Pons (tissue), 1 donor: Measurements from ENCODE around the gene EEPD1.

Source experiments
- DNase-seq: peaks from one replicate; pipeline ENCODE4 v3.0.0-alpha.2; 2016; ENCODE audit warnings: low spot score

The EEPD1 gene

DNA sequence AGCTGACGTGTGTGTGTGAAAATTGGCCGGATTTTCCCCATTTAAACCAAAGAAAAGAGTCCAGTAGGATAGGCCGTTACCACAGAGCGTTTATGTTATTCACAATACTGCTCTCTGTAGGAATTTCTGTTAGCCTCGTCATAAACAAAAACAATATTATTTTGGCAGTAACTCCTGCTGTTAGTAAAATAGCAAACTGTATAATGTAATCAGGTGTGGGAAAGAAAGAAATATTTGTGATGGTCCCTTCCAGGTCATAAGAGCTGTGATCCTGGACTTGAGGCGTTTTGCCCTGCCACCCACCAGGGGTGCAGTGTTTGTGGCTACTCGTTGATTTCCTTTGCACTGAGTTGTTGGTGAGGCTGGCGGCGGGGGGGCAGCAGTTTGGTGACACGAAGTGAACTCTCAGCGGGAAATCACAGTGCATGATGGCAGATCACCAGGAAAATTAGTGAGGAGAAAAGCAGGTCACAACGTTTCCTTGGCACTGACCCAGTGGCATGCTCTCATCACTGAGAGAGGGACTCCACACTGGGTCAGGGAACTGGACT lies 2.8 kb downstream of the EEPD1 start:
- peak; percentile 66 for DNase-seq

DNA sequence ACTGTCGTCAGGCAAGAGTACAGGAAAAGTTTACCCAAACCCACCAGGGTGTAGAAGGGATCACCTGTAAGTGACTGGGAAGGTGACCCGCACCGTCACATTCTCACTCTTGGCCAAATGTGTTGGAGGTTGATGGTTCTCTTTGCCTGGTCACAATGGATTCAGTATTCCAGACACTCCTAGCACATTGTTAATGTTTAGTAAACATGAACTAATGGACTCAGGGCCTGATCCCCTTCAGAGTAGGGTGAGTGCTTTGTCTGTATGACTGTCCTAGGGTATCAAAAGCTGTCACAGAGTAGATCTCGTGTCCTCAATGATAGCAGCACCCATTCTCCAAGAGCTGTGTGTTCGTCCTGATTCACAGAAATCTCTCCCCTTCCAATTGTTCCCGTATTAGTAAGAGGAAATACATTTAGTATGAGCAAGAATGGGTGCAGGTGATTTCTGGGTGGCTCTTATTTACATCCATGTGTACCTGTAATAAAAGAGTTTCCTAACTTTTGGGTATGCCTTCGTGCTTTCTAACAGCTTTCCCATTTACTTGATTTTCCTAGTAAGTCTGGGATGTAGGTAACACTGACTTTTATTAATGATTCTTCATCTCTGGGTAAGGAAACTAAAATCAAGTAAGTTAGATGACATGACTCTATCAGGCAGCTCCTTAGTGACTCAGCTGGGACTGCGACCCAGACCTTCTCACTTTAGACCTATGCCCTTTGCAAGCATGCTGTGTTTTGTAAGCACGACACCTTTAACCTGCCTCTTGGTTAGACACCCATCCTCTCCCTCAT lies 4.7 kb downstream of the EEPD1 start:
- no peak for DNase-seq

DNA sequence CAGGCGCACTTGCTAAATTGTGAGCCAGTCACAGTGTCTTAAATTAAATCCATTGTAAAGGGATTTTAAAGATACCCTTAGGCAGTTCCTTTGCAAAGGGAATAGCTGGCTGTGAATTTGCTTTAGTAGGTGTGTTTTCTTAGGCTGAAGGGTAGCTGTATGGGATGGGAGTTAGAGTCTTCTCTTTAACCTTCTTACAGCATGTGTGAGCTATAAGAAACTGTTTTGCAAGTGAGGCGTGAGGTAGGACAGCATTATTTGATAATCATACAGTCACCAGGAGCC lies 5.2 kb downstream of the EEPD1 start:
- no peak for DNase-seq

DNA sequence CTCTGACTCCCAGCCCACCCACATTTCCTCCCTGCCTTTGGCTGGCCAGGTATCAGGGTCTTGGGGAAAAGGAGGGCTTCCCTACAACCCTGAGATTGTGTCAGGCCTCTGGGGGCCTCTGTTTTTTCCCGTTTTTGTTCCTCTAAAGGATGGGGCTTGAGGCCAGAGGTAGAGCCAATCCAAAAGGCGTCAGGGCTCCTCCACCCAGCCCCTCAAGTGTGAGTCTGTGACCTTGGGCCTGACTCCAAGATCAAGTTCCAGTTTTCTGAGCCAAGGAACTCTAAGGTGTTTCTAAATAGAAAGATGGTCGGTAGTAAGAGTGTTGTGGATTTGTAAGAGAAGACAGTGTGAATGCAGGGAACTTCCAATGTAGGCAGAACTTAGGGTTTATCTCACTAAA lies 6.6 kb downstream of the EEPD1 start:
- no peak for DNase-seq

DNA sequence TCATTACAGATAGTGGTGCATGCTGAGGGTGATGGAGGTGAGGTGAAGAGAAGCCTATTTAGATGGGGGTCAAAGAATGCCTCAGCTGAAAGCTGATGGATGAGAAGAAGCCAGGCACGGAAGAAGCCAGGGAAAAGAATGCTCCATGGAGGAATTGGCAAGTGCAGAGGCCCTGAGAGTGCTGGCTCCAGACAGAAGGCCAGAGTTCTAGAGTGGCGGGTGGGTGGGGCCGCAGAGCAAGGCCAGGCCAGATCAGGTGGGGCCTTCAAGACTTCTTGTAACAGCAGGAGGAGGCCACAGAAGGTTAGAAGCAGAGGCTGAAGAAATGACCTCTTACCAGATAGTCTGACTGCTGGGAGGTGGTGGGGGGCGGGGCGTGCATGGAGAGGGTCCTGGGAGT lies 7.3 kb downstream of the EEPD1 start:
- no peak for DNase-seq

DNA sequence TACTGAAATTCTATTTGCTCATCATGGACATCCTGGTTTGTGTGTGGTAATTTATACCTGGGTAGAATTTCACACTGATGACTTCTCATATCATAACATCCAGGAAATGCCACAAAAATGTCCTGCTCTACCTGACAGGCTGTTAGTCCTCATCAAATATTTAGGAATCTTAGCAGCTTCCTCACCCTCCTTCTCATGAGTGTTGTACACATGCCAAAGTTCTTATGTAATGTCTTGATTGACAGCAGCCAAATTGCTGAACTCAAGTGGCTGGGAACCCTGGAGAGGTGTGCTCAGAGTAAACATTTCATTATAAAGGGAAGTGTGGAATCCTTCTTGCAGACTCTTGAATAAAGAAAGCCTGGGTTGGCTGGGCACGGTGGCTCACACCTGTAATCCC lies 8.9 kb downstream of the EEPD1 start:
- DNase-seq, result no peak

DNA sequence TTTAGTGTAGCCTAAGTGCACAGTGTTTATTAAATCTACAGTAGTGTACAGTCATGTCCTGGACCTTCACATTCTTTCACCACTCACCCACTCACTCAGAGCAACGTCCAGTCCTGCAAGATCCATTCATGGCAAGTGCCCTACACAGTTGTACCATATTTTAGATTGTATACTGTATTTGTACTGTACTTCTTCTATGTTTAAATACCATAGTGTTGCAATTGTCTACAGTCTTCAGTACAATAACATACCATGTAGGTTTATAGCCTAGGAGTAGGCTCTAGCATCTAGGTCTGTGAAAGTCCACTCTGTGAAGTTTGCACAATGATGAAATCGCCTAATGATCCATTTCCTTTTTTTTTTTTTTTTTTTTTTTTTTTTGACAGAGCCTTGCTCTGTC lies 12.0 kb downstream of the EEPD1 start:
- no peak for DNase-seq

DNA sequence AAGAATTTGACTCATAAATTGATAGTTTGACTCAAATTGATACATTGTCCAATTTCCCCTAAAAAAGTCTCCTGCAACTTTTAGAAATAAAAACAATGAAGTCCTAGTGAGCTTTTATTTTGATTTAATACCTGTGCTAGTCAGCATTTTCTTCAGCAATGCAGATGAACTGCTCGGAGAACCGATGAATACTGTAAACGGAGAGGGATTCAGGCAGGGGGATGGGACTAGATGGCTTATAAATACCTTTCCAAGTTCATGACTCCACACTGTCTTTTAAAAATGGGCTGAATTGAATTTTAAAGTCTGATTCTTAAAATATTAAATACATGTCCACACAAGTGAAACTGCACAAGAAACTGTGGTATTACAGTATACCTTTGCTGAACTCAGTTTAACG lies 12.7 kb downstream of the EEPD1 start:
- DNase-seq, result no peak

DNA sequence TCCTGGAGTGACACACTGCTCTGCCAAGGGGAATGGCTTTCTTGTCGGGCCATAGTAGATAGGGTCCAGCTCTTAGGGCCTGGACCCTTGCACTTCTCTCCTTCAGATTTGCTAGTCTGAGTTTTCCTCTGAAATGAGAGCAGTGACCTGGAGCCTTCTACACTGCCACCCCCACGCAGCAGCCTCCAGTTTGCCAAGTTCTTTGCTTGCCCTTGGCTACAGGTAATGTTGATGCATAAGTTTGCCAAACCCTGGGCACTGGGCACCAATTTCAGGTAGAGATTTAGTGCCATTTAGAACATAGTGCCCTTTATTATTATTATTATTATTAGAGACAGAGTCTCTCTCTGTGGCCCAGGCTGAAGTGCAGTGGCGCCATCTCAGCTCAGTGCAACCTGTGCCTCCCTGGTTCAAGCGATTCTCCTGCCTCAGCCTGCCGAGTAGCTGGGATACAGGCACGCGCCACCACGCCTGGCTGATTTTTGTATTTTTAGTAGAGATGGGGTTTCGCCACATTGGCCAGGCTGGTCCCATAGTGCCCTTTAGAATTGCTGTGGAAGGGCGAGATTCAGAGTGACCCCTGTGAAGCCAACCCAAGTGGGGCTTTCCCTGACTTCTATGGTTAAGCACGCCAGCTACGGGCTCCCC lies 14.5 kb downstream of the EEPD1 start:
- DNase-seq, result no peak

DNA sequence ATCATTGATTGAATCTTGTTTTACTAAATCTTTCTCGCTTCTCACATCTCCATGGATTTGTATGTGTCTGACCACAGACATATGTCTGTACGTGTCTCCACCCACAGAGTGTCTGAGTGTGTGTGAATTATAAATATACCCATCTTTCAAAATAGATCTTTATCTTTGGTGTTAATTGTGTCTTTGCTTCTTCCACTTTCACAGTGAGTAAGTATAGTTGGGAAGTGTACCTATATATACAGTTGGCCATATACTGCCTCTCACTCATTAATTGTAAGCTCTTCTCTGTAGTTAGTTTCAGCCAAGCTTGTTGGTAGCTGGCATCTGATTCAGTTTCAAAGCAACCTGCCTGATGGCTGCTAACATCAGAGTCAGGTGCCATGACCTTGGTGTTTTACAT lies 18.4 kb downstream of the EEPD1 start:
- no peak for DNase-seq

DNA sequence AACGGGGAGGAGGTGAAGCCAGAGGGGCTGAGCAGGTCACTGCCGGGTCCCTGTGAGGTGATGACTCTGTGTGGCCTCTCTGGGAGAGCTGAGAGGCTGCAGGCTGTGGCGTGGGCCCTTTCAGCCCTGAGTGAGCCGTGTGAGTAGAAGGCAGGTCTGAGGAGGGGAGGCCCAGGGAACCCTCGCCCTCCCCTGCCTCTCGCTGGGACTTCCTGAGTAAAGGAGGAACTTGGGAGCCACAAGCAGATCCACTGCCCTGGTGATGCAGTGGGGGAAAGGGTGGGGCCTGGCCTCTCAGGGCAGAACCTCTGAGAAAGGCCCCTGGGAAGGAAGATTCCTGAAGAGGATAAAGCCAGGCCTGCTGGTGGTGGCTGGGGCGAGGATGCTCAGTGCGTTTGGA lies 22.8 kb downstream of the EEPD1 start:
- no peak for DNase-seq

DNA sequence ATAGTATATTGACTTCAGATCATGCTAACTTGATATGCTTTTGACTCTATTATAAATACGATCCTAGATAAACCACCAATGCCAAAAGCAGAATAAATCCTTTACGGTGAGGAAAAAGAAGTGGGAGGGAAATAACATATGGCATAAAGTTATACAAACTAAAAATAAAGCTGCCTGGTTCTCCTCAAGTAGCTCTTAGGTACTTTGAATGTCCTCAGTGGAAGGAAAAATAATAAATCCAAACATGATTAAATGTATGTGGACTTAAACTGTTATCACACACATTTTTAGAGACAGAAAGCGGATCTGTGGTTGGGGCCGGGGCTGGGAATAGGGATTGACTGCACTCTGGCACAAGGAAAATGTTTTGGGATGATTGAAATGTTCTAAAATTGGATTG lies 23.6 kb downstream of the EEPD1 start:
- no peak for DNase-seq

DNA sequence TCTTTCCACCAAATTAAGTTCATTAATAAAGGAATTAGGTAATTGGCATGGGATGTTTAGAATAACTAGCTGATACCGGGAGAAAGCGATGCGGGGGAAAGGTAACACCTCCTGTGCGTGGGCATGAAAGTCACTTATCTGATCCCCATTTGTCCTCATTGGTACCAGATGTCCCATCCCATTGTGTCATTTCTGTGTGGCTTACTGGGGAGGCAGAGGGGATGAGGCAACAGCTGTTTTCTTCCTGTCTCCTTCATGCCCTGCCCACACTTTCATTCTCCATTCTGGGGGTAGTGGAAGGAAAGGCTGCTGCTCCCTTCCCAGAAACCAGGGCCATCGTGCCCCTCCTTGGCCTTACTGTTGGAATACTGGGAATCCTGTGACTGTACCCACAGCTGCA lies 27.1 kb downstream of the EEPD1 start:
- no peak for DNase-seq

DNA sequence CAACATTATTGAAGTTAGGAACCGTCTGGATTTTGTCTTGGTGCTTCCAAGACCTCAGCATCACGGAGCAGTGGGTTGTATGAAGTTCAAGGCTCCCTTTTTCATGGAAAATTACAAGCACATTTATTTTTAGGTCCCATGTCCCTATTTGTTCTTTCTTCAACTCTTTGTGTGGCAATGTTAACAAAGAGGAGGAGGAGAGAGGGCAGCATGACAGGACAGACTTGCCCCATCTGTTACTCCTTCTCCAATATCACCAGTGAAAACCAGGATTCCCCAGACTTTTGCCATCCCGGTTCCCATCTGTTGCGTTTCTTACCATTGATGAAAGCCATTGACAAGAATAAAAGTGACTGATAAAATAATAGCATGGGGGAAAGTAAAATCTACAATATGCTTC lies 28.6 kb downstream of the EEPD1 start:
- no peak for DNase-seq

DNA sequence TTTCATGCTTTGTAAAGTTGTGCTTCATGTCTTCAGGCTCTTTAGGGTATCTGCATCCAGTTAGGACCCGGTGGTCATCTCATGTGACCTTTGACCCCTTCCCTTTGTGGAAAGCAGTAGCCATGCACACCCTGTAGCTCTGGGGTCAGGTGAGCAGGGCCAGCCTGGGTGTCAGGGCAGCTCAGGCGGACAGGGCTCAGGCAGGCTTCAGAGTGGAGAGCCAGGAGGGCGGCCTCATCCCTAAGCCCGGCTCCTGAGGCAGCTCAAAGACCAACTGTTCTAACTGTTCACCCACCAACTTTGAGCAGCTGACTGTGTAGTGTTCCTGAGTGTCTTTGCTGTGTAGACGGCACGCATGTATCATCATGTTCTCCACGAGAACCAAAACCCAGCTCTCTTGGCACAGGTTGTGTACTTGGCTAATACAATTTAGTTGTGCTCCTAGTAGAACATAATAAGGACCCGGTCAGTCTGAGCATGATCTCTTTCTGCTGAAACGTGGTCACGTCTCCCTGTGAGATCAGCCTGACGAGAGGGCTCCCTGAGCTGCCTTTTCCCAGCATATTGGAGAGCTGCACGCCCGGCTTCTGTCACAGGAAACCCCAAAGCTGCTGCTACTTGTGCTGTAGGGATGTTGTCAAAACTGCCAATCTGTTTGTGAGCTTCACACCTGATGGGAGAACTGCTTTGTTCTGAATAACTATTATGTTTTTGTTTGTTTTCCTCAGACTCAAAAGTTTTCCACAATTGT lies 30.0 kb downstream of the EEPD1 start:
- DNase-seq, result no peak

DNA sequence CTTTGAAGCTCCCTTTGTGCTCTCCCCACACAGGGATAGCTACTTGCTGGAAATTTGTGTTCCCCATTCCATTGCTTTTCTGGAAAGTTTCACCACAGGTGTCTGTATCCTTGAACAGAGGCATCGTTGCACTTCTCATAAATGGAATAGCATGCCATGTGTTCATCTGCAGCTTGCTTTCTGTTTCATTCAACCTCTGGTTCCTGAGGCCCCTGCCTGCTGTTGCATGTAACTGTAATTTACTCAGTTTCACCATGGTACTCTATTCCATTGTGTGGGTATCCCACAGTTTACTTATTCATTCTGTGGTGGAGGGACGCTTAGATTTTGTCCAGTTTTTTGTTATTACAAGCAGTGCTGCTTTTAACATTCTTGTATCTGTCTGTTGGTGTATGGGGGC lies 32.0 kb downstream of the EEPD1 start:
- DNase-seq, result no peak

DNA sequence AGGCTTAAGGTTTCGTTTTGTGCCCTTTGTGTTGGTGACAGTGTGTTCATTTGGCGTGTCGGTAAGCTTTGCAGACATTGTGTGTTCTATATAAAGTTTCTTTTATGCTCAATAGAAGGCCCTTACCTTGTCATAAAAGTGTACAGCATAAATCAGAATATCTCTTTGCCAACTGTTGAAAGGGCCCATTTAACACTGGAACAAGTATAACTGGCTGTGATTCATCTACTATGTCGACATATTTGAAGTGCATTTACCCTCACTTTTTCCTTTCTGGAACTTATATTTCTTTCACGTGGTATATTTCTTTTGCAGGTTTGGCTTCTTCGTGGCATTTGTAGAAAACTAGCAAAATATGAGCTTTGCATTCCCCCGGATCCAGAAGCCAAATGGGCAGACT lies 32.7 kb downstream of the EEPD1 start:
- no peak for DNase-seq

DNA sequence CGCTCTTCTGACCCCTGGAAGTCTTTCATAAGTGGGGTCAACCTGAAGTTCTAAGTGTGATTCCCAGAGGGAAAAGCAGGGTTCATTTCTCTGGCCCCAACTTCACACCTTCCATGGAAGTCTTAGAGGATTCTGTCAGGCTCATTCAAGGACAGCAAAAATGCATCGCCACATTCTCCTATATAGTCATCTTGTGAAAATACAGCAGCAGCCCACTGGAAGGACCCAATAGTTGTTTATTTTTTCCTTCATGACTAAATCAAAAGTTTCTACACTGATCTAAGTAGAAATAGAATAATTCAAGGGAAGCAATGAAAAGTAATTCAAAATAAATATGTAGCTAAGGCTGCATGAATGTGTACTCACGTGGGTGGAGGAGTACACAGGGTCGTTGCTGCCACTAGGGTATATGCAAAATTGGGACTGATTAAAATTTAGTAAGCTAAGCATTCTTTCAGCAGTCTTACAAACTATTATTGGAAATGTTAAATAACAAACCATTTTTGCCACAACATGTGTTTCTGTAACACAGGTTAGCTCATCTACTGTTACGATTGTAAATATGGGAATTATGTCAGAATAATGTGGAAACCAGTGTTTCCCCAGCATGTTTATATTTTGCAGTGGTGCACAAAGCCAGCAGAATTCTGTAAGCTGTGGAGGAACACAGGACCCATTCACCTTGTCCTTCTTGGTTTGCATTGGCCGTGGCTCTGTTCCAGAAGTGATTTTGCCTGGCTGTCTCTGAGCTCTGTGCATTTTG lies 33.5 kb downstream of the EEPD1 start:
- DNase-seq, result no peak

DNA sequence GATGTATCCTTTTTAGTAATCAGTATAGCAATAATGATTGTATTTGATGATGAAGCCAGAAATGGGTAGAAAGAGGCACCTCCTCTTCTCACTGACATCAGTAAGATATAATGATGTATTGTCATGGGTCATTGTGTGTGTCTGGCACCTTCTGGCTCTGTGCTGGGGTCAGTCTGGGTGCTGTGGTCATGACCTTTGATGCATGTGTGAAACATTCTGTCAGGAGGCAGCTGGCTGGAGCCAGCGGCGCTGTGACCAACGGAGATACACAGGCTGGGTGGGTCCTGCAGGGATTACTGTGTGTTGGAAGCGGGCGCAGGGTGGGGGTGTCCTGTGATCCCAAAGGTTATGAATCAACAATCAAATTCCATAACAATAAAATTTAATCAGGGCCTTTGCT lies 35.2 kb downstream of the EEPD1 start:
- DNase-seq, result peak; percentile 84

DNA sequence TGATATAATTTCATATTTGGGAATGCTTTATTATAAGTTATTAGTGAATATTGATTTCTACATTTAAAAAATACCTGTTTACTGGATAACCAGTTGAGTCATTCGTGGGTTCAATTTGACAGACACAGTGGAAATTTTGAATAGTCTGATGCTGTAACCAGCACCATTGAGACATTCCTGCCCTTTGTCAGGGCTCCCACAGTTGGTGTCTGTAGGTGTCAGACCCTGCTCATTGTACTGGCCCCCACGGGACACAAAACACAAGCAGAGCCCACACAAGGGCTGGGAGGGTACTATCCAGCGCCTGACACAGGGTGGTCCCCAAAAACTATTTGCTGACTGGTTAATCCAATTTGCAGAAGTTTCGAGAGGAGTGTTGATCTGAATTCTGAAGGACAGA lies 35.9 kb downstream of the EEPD1 start:
- no peak for DNase-seq

DNA sequence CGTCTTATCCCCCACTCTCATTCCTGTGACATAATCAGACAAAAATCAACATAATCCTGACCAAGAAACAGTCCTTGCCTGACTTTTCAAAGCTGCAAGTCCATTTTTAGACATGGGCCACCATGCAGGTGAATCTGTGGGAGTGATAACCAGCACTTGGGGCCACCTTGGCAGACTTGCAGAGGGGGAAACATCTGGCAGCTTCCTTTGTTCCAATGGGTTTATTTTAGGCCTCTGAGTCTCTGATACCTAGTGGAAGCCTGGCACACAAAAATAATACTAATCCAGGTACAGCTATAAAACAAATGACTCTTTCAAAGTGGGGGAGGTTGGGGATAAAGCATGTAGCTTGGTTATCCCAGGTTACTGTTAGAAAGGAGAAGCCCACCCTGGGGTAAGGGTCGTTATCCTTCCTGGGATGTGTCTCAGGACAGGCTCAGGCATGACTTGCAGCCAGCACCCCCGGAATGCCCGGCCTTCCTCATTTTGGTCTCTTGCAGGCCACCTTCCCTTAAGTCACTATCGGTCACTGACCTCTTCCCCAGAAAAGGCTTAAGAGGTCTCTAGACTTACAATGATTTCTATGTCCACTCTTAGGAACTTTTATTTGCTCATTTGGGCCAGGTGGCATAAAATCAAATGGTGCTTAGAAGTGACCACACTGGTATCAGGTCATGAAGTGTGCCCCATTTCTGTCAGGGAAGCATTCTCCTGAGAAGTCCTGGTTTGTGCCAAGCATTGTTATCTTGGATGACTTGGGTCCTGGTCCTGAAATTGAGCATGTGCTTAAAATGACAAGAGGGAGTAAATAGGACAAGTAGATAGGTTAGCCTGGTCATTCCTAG lies 37.6 kb downstream of the EEPD1 start:
- DNase-seq, result no peak
